ENCODE measurements around the gene ATP10A. TPM values are rescaled to one million over a fixed set of nuclear protein-coding genes. Genes with fewer than 3 reads are reported as not detected.
A peak's percentile ranks its signal among the peaks of the same experiment; 100 is the strongest.

ATP10A gene
- polyA plus RNA-seq, 3 donors: 0.71 to 3.9 (median 0.92) TPM

- Mint-ChIP-seq H3K27ac (peak overlapping the region in 1 of 7 donors; percentile 12), H3K36me3 (peaks cover 4 to 15% of the 10 kb centered on the region in 2 donors), H3K9me3 (no peaks in the 10 kb centered on the region), H3K4me1 (peaks cover 4% of the 10 kb centered on the region), H3K4me3 (no peak overlapping the region), H3K27me3 (ENCODE audit: low read depth in 3 of 3) (peaks cover 0 to 3% (median 2%) of the 10 kb centered on the region in 3 donors)
- 99% methylated on average over 25 of the region's 35 CpGs for WGBS (ENCODE audit: insufficient coverage)
- no peaks in the 10 kb centered on the region for H3K9me3 ChIP-seq (replicated peaks in 1 of 2; ENCODE audit: control insufficient read depth in 1 of 2, insufficient read depth in 1 of 2, low read length in 2 of 2)
- H3K27ac ChIP-seq (ENCODE audit: low read depth in 1 of 2, low read length in 2 of 2): no peak overlapping the region
- H3K4me2 ChIP-seq (replicated peaks; ENCODE audit: extremely low read depth, low read length, poor library complexity, severe bottlenecking): no peak overlapping the region
- no peaks in the 10 kb centered on the region for H3K36me3 ChIP-seq (replicated peaks in 1 of 2; ENCODE audit: control insufficient read depth in 1 of 2, insufficient read depth in 2 of 2, low read length in 2 of 2)
- H3K9ac ChIP-seq (ENCODE audit: insufficient read depth, low read length, poor library complexity, severe bottlenecking): no peak overlapping the region
- H3K4me3 ChIP-seq (replicated peaks in 1 of 3; ENCODE audit: low read depth in 2 of 3, low read length in 3 of 3): no peak overlapping the region
- no peak overlapping the region for H2AFZ ChIP-seq (ENCODE audit: insufficient read depth, low read depth, low read length, poor library complexity, severe bottlenecking)
- H4K20me1 ChIP-seq (ENCODE audit: insufficient read depth, low read length): no peaks in the 10 kb centered on the region
- H3K79me2 ChIP-seq (ENCODE audit: insufficient read depth, low read length): no peaks in the 10 kb centered on the region
- intact Hi-C loops (cut with micrococcal nuclease): no loop called here
- H3K4me1 ChIP-seq (ENCODE audit: control insufficient read depth in 1 of 2, insufficient read depth in 2 of 2, low read length in 2 of 2): no peaks in the 10 kb centered on the region
- TF ChIP-seq CTCF (IDR thresholded peaks at IDR 0.05): no peak
- no peaks in the 10 kb centered on the region for H3K27me3 ChIP-seq (ENCODE audit: control insufficient read depth in 2 of 2, insufficient read depth in 2 of 2, low read length in 2 of 2)
- DNase-seq: no peak
Measured at GRCh38 chr15:25713736-25714537, 149.2 kb downstream of the ATP10A start.

GRCh38 chr15:25712961-25713355, 150.2 kb downstream of the ATP10A start:
- Histone ChIP-seq H4K20me1 (ENCODE audit: insufficient read depth, low read length) (no peaks in the 10 kb centered on the region), H3K36me3 (replicated peaks in 1 of 2; ENCODE audit: control insufficient read depth in 1 of 2, insufficient read depth in 2 of 2, low read length in 2 of 2) (no peaks in the 10 kb centered on the region), H3K27ac (ENCODE audit: low read depth in 1 of 2, low read length in 2 of 2) (no peak overlapping the region), H3K9ac (ENCODE audit: insufficient read depth, low read length, poor library complexity, severe bottlenecking) (no peak overlapping the region), H3K4me2 (replicated peaks; ENCODE audit: extremely low read depth, low read length, poor library complexity, severe bottlenecking) (no peak overlapping the region), H3K4me3 (replicated peaks in 1 of 3; ENCODE audit: low read depth in 2 of 3, low read length in 3 of 3) (no peak overlapping the region), H3K27me3 (ENCODE audit: control insufficient read depth in 2 of 2, insufficient read depth in 2 of 2, low read length in 2 of 2) (no peaks in the 10 kb centered on the region), H2AFZ (ENCODE audit: insufficient read depth, low read depth, low read length, poor library complexity, severe bottlenecking) (no peak overlapping the region), H3K9me3 (replicated peaks in 1 of 2; ENCODE audit: control insufficient read depth in 1 of 2, insufficient read depth in 1 of 2, low read length in 2 of 2) (no peaks in the 10 kb centered on the region), H3K79me2 (ENCODE audit: insufficient read depth, low read length) (no peaks in the 10 kb centered on the region), H3K4me1 (ENCODE audit: control insufficient read depth in 1 of 2, insufficient read depth in 2 of 2, low read length in 2 of 2) (no peaks in the 10 kb centered on the region)
- Mint-ChIP-seq H3K4me1 (peaks cover 4% of the 10 kb centered on the region), H3K36me3 (peaks cover 4 to 14% of the 10 kb centered on the region in 2 donors), H3K4me3 (no peak overlapping the region), H3K9me3 (no peaks in the 10 kb centered on the region), H3K27me3 (ENCODE audit: low read depth in 3 of 3) (peaks cover 0 to 2% (median 0%) of the 10 kb centered on the region in 3 donors), H3K27ac (no peak overlapping the region)
- no peak for TF ChIP-seq CTCF (IDR thresholded peaks at IDR 0.05)
- WGBS (ENCODE audit: insufficient coverage): 79% methylated on average over 3 of the region's 5 CpGs
- intact Hi-C loops (cut with micrococcal nuclease): no loop called here
- no peak for DNase-seq

All from CD14-positive monocyte (primary cell).